Loucy (cell line): ENCODE results near the gene HBEGF.

ENCODE experiments used
- H2AFZ ChIP-seq: fragments of 200-600 bp; sonication (generic); 2 replicates; pipeline ENCODE4 v1.6.0; 2016; ENCODE audit warnings: antibody characterized with exemption, mild to moderate bottlenecking, low read length, moderate library complexity
- H3F3A ChIP-seq: fragments of 200-600 bp; 2 replicates; pipeline ENCODE4 v1.6.0; 2016; ENCODE audit warnings: antibody characterized with exemption, low read depth, mild to moderate bottlenecking
- H3K27me3 ChIP-seq: fragments of 200-600 bp; sonication (generic); 2 replicates; pipeline ENCODE4 v1.6.1; 2014; ENCODE audit warnings: low read length, mild to moderate bottlenecking; ENCODE audit not compliant: insufficient read depth, poor library complexity, severe bottlenecking
- H3K36me3 ChIP-seq: fragments of 200-600 bp; sonication (generic); 2 replicates; pipeline ENCODE4 v1.6.1; 2016; ENCODE audit warnings: low read length; ENCODE audit not compliant: insufficient read depth
- H3K4me1 ChIP-seq: fragments of 200-600 bp; sonication (generic); 2 replicates; pipeline ENCODE4 v1.5.1; 2014; ENCODE audit warnings: low read length, mild to moderate bottlenecking; ENCODE audit not compliant: insufficient read depth, poor library complexity, severe bottlenecking
- H3K4me2 ChIP-seq: fragments of 200-600 bp; sonication (generic); 2 replicates; pipeline ENCODE4 v1.6.0; 2014; ENCODE audit warnings: antibody characterized with exemption, low read length, low read depth, mild to moderate bottlenecking; ENCODE audit not compliant: poor library complexity, severe bottlenecking
- H3K4me3 ChIP-seq: fragments of 200-600 bp; sonication (generic); 2 replicates; pipeline ENCODE4 v1.5.1; 2014; ENCODE audit warnings: low read length, mild to moderate bottlenecking, mixed read lengths; ENCODE audit not compliant: poor library complexity, severe bottlenecking
- H3K79me2 ChIP-seq: fragments of 200-600 bp; sonication (generic); 2 replicates; pipeline ENCODE4 v1.6.1; 2014; ENCODE audit warnings: low read length; ENCODE audit not compliant: insufficient read depth
- H3K9ac ChIP-seq: fragments of 200-600 bp; sonication (generic); 2 replicates; pipeline ENCODE4 v1.6.0; 2014; ENCODE audit warnings: mild to moderate bottlenecking, low read depth, low read length, moderate library complexity; ENCODE audit not compliant: poor library complexity, severe bottlenecking
- H3K9me2 ChIP-seq: fragments of 200-600 bp; sonication (generic); replicated peaks from 2 replicates; pipeline ENCODE4 v1.6.1; 2016; ENCODE audit warnings: low read depth, low read length, mixed read lengths
- H3K9me3 ChIP-seq: fragments of 200-600 bp; sonication (generic); 2 replicates; pipeline ENCODE4 v1.6.1; 2014; ENCODE audit warnings: mild to moderate bottlenecking, antibody characterized with exemption, low read length, low read depth; ENCODE audit not compliant: insufficient read depth
- H4K20me1 ChIP-seq: fragments of 200-600 bp; sonication (generic); 2 replicates; pipeline ENCODE4 v1.6.0; 2014; ENCODE audit warnings: antibody characterized with exemption, low read length, mild to moderate bottlenecking; ENCODE audit not compliant: insufficient read depth, poor library complexity, severe bottlenecking
- CTCF ChIP-seq: fragments of 200-600 bp; sonication (generic); conservative IDR thresholded peaks from 2 replicates; pipeline ENCODE4 v1.5.1; 2014; ENCODE audit warnings: mild to moderate bottlenecking, antibody characterized with exemption, low read length
- EZH2phosphoT487 ChIP-seq: fragments of 200-600 bp; IDR thresholded peaks from 2 replicates; pipeline ENCODE4 v1.6.1; 2018; ENCODE audit warnings: antibody characterized with exemption, mild to moderate bottlenecking, moderate library complexity, borderline replicate concordance

Gene HBEGF

GRCh38 chr5:140324617-140325241 is 21.7 kb downstream of the HBEGF start:
- Histone ChIP-seq H3K9me2 (no peaks in the 10 kb centered on the region), H4K20me1 (no peaks in the 10 kb centered on the region), H3K9me3 (no peaks in the 10 kb centered on the region), H3K79me2 (no peaks in the 10 kb centered on the region), H3K36me3 (no peaks in the 10 kb centered on the region), H3F3A (no peaks in the 10 kb centered on the region), H3K4me2 (no peak overlapping the region), H3K27me3 (no peaks in the 10 kb centered on the region), H3K4me3 (no peak overlapping the region), H3K4me1 (no peaks in the 10 kb centered on the region), H3K9ac (no peak overlapping the region), H2AFZ (no peak overlapping the region)
- TF ChIP-seq EZH2phosphoT487, result no peak
- no peak for TF ChIP-seq CTCF

GRCh38 chr5:140324041-140324600 is 22.3 kb downstream of the HBEGF start:
- Histone ChIP-seq H4K20me1 (no peaks in the 10 kb centered on the region), H3F3A (no peaks in the 10 kb centered on the region), H3K4me3 (no peak overlapping the region), H3K9ac (no peak overlapping the region), H3K4me1 (no peaks in the 10 kb centered on the region), H2AFZ (no peak overlapping the region), H3K9me3 (no peaks in the 10 kb centered on the region), H3K9me2 (no peaks in the 10 kb centered on the region), H3K4me2 (no peak overlapping the region), H3K36me3 (no peaks in the 10 kb centered on the region), H3K27me3 (no peaks in the 10 kb centered on the region), H3K79me2 (no peaks in the 10 kb centered on the region)
- TF ChIP-seq CTCF, result no peak
- no peak for TF ChIP-seq EZH2phosphoT487

- no peaks in the 10 kb centered on the region for H3K27me3 ChIP-seq
- H3F3A ChIP-seq, result no peaks in the 10 kb centered on the region
- no peak overlapping the region for H3K4me2 ChIP-seq
- no peaks in the 10 kb centered on the region for H4K20me1 ChIP-seq
- H3K79me2 ChIP-seq, result no peaks in the 10 kb centered on the region
- H3K9me3 ChIP-seq, result no peaks in the 10 kb centered on the region
- no peak overlapping the region for H3K9ac ChIP-seq
- no peak overlapping the region for H3K4me3 ChIP-seq
- H3K4me1 ChIP-seq, result no peaks in the 10 kb centered on the region
- TF ChIP-seq EZH2phosphoT487, result no peak
- TF ChIP-seq CTCF, result no peak
- H3K36me3 ChIP-seq, result no peaks in the 10 kb centered on the region
- no peak overlapping the region for H2AFZ ChIP-seq
- no peaks in the 10 kb centered on the region for H3K9me2 ChIP-seq
Observed at GRCh38 chr5:140322751-140323731, 23.4 kb downstream of the HBEGF start.
